B cell (primary cell): Measurements from ENCODE around the gene CEPT1. TPM values are rescaled to one million over a fixed set of nuclear protein-coding genes. Genes with fewer than 3 reads are reported as not detected.

ENCODE experiments used
- ATAC-seq: fragments of 200-7000 bp; cut with Tn5 transposase; one replicate; pipeline ENCODE4 v1.10.0; 2021; ENCODE audit warnings: low read depth, mild to moderate bottlenecking, moderate number of reproducible peaks, moderate library complexity
- CTCF ChIA-PET: fragments of 350-600 bp; sonication (Branson Sonifier 250); formaldehyde crosslinking; loops from one replicate; lab custom pipeline; 2021; ENCODE audit warnings: antibody characterized with exemption, inconsistent platforms; lab: Charles Lee
- POLR2A ChIA-PET: fragments of 350-600 bp; sonication (Branson Sonifier 250); formaldehyde crosslinking; loops from one replicate; lab custom pipeline; 2021; ENCODE audit warnings: antibody characterized with exemption; lab: Charles Lee
- DNase-seq: peaks from one replicate; pipeline ENCODE4 v3.0.0; 2013
- H2AFZ ChIP-seq: 2 replicates; pipeline ENCODE4 v1.6.1; 2012; ENCODE audit warnings: mild to moderate bottlenecking, low read depth, low read length; ENCODE audit not compliant: insufficient read depth, poor library complexity, severe bottlenecking
- H3K27ac ChIP-seq, 2 donors: 1 replicate in 1 of 2; 2 replicates in 1 of 2; pipeline ENCODE4 v1.5.1; 2012 to 2013; ENCODE audit warnings: low read length in 2 of 2, mild to moderate bottlenecking in 2 of 2, moderate library complexity in 1 of 2
- H3K27me3 ChIP-seq, 4 experiments: fragments of 200-600 bp in 1 of 4; sonication (generic) in 1 of 4; replicated peaks in 1 of 4; 1 replicate in 2 of 4; 2 replicates in 2 of 4; pipeline versions ENCODE4 v1.6.1 to v1.7.0; 2013 to 2016; ENCODE audit warnings: low read length in 3 of 4, mild to moderate bottlenecking in 2 of 4, mixed read lengths in 1 of 4, moderate library complexity in 1 of 4; ENCODE audit not compliant: insufficient read depth in 4 of 4, control insufficient read depth in 3 of 4; ENCODE audit errors: control extremely low read depth in 1 of 4
- H3K36me3 ChIP-seq, 2 experiments: replicated peaks in 1 of 2; 1 replicate in 1 of 2; 2 replicates in 1 of 2; pipeline versions ENCODE4 v1.6.1 to v1.7.1; 2013; ENCODE audit warnings: low read length in 1 of 2; ENCODE audit not compliant: insufficient read depth in 2 of 2, control insufficient read depth in 1 of 2; ENCODE audit errors: control extremely low read depth in 1 of 2, extremely low read depth in 1 of 2
- H3K4me1 ChIP-seq, 2 donors: fragments of 200-600 bp in 1 of 2; sonication (generic) in 1 of 2; 1 replicate in 1 of 2; 2 replicates in 1 of 2; pipeline versions ENCODE4 v1.5.1 to v1.6.1; 2013 to 2017; ENCODE audit warnings: low read length in 2 of 2; ENCODE audit not compliant: control insufficient read depth in 2 of 2, insufficient read depth in 2 of 2
- H3K4me2 ChIP-seq: replicated peaks from 2 replicates; pipeline ENCODE3; 2012; ENCODE audit warnings: mild to moderate bottlenecking, low read depth, low read length; ENCODE audit not compliant: poor library complexity, severe bottlenecking
- H3K4me3 ChIP-seq, 5 experiments: fragments of 200-600 bp in 1 of 5; sonication (generic) in 1 of 5; 1 replicate in 3 of 5; 2 replicates in 2 of 5; pipeline versions ENCODE4 v1.5.1 to v1.7.0; 2011 to 2016; ENCODE audit warnings: low read length in 4 of 5, mild to moderate bottlenecking in 4 of 5, low read depth in 2 of 5, control low read depth in 1 of 5, moderate library complexity in 1 of 5; ENCODE audit not compliant: insufficient read depth in 1 of 5; ENCODE audit errors: control extremely low read depth in 1 of 5, extremely low read depth in 1 of 5
- H3K79me2 ChIP-seq: fragments of 200-600 bp; sonication (generic); one replicate; pipeline ENCODE4 v1.6.0; 2016; ENCODE audit warnings: low read length; ENCODE audit not compliant: control insufficient read depth, insufficient read depth
- H3K9ac ChIP-seq: fragments of 200-600 bp; sonication (generic); 2 replicates; pipeline ENCODE4 v1.6.1; 2017; ENCODE audit warnings: mild to moderate bottlenecking, low read length, moderate library complexity
- H3K9me3 ChIP-seq, 3 donors: one replicate each; pipeline versions ENCODE4 v1.6.1 to v1.7.1; 2013; ENCODE audit warnings: low read length in 2 of 3; ENCODE audit not compliant: control insufficient read depth in 2 of 3, insufficient read depth in 1 of 3; ENCODE audit errors: control extremely low read depth in 1 of 3
- H4K20me1 ChIP-seq: 2 replicates; pipeline ENCODE4 v1.6.0; 2012; ENCODE audit warnings: mild to moderate bottlenecking, low read length; ENCODE audit not compliant: insufficient read depth, control insufficient read depth, poor library complexity, severe bottlenecking
- H3K27ac Mint-ChIP-seq: one replicate; pipeline ENCODE4 v1.8.0; 2021; ENCODE audit warnings: mixed read lengths
- H3K27me3 Mint-ChIP-seq: one replicate; pipeline ENCODE4 v1.8.0; 2021; ENCODE audit warnings: mixed read lengths
- H3K4me1 Mint-ChIP-seq: one replicate; pipeline ENCODE4 v1.8.0; 2021; ENCODE audit warnings: mixed read lengths
- H3K4me3 Mint-ChIP-seq: one replicate; pipeline ENCODE4 v1.8.0; 2021; ENCODE audit warnings: mixed read lengths
- H3K9me3 Mint-ChIP-seq: one replicate; pipeline ENCODE4 v1.8.0; 2022; ENCODE audit warnings: mixed read lengths; ENCODE audit not compliant: insufficient read depth
- EZH2 ChIP-seq: IDR thresholded peaks from 2 replicates; pipeline ENCODE4 v1.6.1; 2012; ENCODE audit warnings: borderline replicate concordance, low read depth, mild to moderate bottlenecking, moderate library complexity, low read length; ENCODE audit not compliant: insufficient read depth, poor library complexity, severe bottlenecking
- WGBS: methylation state at CpG from one replicate; pipeline ENCODE4 v1.1.5; 2013; ENCODE audit warnings: missing lambda C conversion rate; ENCODE audit not compliant: insufficient coverage; 5-methylcytosine and 5-hydroxymethylcytosine counted together
- intact Hi-C: fragments of 100-400 bp; cut with micrococcal nuclease; formaldehyde crosslinking; loops from one replicate; pipeline ENCODE4 v1.10.0; 2022
- polyA plus RNA-seq: library from polyadenylated mRNA; depleted of rRNA; stranded (reverse); fragments of >200 nt; gene quantifications from 2 replicates; pipeline ENCODE4 v1.2.3, GENCODE V29; 2012
- total RNA-seq, 2 donors: library from RNA; stranded (reverse); fragments of 120-200 nt in 1 of 2; gene quantifications; 1 replicate in 1 of 2; 2 replicates in 1 of 2; pipeline versions ENCODE4 v1.2.3 to v1.2.4, GENCODE V29; 2013 to 2022
- TF ChIP-seq, protein P1 (sequence below): fragments of 200-600 bp; IDR thresholded peaks from one replicate; pipeline ENCODE4 v1.8.0; 2022; ENCODE audit warnings: antibody characterized with exemption, mild to moderate bottlenecking

Gene CEPT1
- total and polyA plus RNA-seq, 2 donors (not counting 1 experiment from before 2014, with no cell fraction given): 47.1 to 83.5 TPM

DNA sequence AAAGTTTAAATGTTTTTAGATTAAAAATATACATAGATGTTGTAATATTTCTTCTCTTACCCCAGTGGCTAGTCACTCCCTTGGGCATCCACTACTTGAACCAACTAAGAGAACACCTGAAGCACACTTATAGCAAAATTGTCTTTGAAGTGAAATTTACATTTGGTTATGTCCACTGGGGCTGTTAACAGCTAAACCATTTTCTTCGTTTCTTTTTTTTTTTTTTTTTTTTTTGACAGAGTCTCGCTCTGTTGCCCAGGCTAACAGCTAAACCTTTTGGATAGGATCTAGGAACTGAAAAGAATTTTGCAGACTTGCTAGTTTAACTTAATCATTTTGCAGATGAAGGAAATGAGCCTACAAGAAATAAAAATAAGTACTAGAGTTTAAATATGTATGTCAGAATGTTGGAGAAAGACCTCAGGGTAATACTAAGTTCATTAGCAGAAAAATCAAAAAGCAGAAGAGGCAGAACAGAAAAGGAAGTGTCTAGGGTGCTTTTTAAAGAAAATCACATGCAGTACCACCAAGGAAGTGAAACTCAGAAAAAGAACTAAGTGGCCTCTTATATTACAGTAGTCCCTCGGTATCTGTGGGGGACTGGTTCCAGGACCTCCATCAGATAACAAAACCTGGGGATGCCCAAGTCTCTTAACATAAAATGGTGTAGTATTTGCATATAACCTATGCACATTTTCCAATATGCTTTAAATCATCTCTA is 11.9 kb upstream of the CEPT1 start:
- peak overlapping the region; percentile 72 for H3K27ac Mint-ChIP-seq
- TF ChIP-seq, protein P1, sequence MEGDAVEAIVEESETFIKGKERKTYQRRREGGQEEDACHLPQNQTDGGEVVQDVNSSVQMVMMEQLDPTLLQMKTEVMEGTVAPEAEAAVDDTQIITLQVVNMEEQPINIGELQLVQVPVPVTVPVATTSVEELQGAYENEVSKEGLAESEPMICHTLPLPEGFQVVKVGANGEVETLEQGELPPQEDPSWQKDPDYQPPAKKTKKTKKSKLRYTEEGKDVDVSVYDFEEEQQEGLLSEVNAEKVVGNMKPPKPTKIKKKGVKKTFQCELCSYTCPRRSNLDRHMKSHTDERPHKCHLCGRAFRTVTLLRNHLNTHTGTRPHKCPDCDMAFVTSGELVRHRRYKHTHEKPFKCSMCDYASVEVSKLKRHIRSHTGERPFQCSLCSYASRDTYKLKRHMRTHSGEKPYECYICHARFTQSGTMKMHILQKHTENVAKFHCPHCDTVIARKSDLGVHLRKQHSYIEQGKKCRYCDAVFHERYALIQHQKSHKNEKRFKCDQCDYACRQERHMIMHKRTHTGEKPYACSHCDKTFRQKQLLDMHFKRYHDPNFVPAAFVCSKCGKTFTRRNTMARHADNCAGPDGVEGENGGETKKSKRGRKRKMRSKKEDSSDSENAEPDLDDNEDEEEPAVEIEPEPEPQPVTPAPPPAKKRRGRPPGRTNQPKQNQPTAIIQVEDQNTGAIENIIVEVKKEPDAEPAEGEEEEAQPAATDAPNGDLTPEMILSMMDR: no peak
- no peak for TF ChIP-seq EZH2
- peak overlapping the region; percentile 36 for H3K4me3 Mint-ChIP-seq
- Histone ChIP-seq H3K4me1 (peaks cover 79 to 93% of the 10 kb centered on the region in 2 donors), H3K27ac (peak overlapping the region; percentile 95 to 98), H3K36me3 (peaks cover 3 to 53% of the 10 kb centered on the region in 2 experiments), H2AFZ (peak overlapping the region; percentile 8), H3K4me2 (peak overlapping the region; percentile 74), H3K79me2 (peaks cover 71% of the 10 kb centered on the region), H3K9ac (peak overlapping the region; percentile 47), H3K27me3 (no peaks in the 10 kb centered on the region), H3K9me3 (peaks cover 0 to 8% (median 0%) of the 10 kb centered on the region in 3 donors), H3K4me3 (peak overlapping the region in 3 of 5 experiments; percentile 26 to 58 (median 31)), H4K20me1 (no peaks in the 10 kb centered on the region)
- CTCF ChIA-PET: interaction anchor here (0.8 to 1.0 kb wide), 3 partner anchors 9 to 97 kb away, joined by 3 to 6 read pairs (median 4); no protein-coding TSS in a partner anchor
- peaks cover 83% of the 10 kb centered on the region for H3K4me1 Mint-ChIP-seq
- no CpG with 5 or more reads among the region's 3 CpGs for WGBS
- intact Hi-C loops: loop anchor here (1.0 to 10.0 kb wide), 9 partner anchors 11 to 1221 kb away; partner anchors contain the start of genes CD53, KCNA3 and LRIF1
- no peaks in the 10 kb centered on the region for H3K27me3 Mint-ChIP-seq
- H3K9me3 Mint-ChIP-seq: no peaks in the 10 kb centered on the region
- POLR2A ChIA-PET: interaction anchor here (0.6 to 2.5 kb wide), 3 partner anchors 12 to 627 kb away, joined by 3 to 23 read pairs (median 3); partner anchors contain the start of genes CEPT1 and DRAM2
- ATAC-seq (peak; percentile 88), DNase-seq (peak; percentile 88)

DNA sequence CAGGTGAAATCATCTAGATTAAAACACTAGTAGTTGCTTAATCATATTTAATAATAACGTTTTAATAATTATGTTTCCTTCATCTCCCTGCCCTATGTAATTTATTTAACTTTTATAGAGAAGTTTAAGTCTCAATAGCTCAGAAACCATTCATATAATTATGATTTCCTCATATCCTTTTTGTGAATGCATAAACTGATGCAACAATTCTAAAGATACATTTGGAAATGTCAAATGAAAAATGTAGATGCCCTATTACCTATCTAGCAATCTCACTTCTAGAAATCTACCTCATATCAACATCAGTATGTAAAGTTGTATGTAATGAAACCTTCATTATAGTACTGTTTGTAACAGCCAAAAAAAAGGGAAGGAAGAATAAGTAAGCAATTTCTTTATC is 10.6 kb upstream of the CEPT1 start:
- WGBS: no CpG with 5 or more reads among the region's 1 CpG
- intact Hi-C loops: loop anchor here (2.0 to 10.0 kb wide), 8 partner anchors 33 to 1222 kb away; partner anchors contain the start of genes CD53, KCNA3 and LRIF1
- ChIA-PET CTCF (no interaction called here), POLR2A (no interaction called here)
- Histone ChIP-seq H3K27me3 (no peaks in the 10 kb centered on the region), H2AFZ (no peak overlapping the region), H3K36me3 (peaks cover 3 to 40% of the 10 kb centered on the region in 2 experiments), H3K27ac (peak overlapping the region; percentile 95 to 98), H4K20me1 (no peaks in the 10 kb centered on the region), H3K9me3 (peaks cover 0 to 9% (median 0%) of the 10 kb centered on the region in 3 donors), H3K79me2 (peaks cover 58% of the 10 kb centered on the region), H3K4me1 (peaks cover 79 to 90% of the 10 kb centered on the region in 2 donors), H3K4me3 (peak overlapping the region in 1 of 5 experiments; percentile 58), H3K9ac (peak overlapping the region; percentile 46), H3K4me2 (peak overlapping the region; percentile 74)
- DNase-seq: no peak
- Mint-ChIP-seq H3K9me3 (no peaks in the 10 kb centered on the region), H3K4me3 (peak overlapping the region; percentile 60), H3K27me3 (no peaks in the 10 kb centered on the region), H3K4me1 (peaks cover 81% of the 10 kb centered on the region), H3K27ac (peak overlapping the region; percentile 83)
- no peak for ATAC-seq
- no peak for TF ChIP-seq EZH2
- TF ChIP-seq, protein P1: no peak
